KBM-7 (cell line): Measurements from ENCODE around the gene CTIF.
"Not testable (repeated sequence)": the region's sequence is repeated elsewhere in the genome, so short reads cannot be mapped to it uniquely, and the experiment has no call there.

Experiments
- DNase-seq: peaks from one replicate; pipeline ENCODE4 v3.0.0-alpha.2; 2015
- in situ Hi-C: fragments of 300-500 bp; cut with MboI; formaldehyde crosslinking; loops from 2 replicates; pipeline ENCODE4 v1.14.3; 2020; ENCODE audit warnings: low sequenced_read_pairs, low pct_unique_long_range_greater_than_20kb, mixed read lengths

CTIF gene

DNA sequence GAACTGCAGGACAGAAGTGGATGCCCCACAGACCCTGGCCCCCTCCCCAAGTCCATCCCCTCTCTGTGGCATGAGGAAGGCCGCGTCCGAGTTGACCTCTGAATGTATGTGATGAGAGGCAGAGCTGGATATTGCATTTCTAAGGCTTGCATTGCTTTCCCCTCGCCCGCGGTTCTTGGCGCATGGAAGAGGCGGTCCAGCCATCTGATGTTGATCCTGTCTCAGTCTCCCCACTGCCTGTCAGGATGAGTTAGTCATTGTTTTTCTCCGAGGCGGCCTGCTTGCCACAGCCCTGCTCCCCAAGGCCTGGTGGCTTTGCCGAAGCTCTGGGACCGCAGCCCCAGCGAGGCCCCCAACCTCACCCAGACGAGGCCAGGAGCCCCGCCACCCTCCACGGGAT, 323.3 kb downstream of the CTIF start:
- DNase-seq: no peak
- in situ Hi-C loops: no loop called here

DNA sequence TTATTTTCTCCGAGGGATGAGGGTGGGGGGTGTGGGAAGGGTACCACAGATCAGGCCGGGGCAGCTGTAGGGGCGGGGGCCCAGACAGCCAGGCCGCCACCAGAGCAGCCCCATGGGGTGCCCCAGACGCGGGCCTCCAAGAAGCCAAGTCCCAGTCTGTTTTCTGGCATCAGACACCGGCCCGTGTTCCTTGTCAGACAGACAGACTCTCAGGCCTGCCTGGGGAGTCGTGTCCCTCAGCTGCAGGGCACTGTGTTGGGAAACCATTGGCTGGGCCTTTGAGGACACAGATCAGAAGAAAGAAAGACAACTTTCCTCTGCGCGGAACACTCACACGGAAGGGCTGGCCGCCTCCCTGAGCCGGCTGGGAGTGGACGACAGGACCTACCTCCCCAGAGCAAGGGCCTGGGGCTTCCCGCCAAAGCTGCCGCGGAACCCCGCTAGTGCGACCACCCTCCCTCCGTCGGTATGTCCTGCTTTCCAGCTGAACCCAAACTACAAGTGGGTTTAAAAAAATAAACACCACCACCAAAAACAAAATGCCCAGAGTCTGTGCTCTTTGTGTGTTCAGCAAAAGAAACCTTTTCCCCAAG, 323.9 kb downstream of the CTIF start:
- in situ Hi-C loops: no loop called here
- DNase-seq: no peak

DNA sequence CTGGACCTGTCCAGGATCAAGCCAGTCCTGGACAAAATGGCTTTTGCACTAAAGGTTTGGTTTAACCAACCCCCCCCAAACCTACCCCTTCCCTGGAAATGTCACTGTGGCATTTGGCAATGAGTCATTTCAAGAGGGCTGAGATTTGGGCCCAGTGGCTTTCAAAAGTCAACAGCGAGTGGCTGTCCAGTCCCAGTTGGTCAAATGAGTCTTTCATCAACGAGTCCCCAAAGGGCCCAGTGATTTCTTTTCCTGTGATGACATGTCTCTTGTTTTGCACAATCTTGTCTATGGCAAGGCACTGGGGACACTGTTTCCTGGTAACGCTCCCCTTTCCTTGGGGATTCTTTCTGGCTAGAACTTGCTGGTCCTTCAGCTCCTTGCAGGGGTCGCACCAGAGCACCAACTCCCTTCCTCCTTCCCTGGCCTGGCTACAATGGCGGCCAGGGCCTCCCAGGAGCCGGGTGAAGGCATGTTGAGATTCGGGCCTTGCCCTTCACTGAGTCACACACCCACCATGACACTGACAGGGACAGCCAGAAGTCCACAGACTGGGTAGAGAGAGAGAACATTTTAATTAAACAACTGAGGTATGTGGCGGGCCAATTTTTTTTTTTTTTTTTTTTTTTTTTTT, 324.7 kb downstream of the CTIF start:
- no peak for DNase-seq
- in situ Hi-C loops: no loop called here

DNA sequence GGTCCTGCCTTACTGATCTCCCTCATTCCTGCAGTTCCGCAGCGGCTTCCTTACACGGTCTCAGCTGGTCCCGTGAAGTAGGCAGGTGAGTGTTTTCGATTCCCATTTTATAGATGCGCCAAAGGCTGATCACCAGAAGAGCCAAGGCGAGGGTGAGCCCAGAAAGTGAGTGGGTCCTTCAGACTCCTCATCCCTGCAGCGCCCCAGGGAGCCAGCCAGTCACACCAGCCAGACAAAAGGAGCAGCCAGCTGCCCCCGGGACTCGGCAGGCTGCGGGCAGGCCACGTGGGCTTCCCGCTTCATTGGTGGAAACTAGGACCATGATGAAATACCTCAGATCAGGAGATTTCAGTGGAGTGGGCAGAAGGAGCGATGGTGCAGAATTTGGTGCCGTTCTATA, 326.0 kb downstream of the CTIF start:
- in situ Hi-C loops: no loop called here
- no peak for DNase-seq

DNA sequence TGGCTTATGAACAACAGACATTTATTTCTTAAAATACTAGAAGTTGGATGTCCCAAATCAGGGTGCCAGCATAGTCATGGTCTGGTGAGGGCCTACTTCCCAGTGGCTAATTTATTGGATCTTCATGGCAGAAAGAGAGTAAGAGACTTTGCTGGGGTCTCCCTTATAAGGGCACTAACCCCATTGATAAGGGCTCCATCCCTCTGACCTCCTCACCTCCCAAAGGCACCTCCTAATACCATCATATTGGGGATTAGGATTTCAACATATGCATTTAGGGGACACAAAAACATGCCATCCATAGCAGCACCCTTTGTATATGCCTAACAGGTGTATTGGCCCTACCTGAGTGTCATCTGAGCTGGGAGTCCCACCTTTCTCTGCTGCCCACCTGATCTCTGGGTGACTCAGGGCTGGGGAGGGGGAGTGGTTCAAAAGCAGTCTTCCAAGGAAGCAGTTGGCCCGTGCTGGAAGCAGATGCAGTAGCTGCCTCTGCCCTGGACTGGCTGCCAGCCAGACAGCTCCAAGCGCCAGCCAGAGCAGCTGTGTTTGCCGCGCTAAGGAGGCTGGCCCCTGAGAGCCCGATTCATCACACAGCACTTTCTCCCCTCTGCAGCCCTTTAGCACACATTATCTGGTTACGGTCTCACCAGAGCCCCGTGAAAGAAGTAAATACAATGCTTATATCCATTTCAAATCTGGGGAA, 327.4 kb downstream of the CTIF start:
- in situ Hi-C loops: no loop called here
- DNase-seq: no peak

DNA sequence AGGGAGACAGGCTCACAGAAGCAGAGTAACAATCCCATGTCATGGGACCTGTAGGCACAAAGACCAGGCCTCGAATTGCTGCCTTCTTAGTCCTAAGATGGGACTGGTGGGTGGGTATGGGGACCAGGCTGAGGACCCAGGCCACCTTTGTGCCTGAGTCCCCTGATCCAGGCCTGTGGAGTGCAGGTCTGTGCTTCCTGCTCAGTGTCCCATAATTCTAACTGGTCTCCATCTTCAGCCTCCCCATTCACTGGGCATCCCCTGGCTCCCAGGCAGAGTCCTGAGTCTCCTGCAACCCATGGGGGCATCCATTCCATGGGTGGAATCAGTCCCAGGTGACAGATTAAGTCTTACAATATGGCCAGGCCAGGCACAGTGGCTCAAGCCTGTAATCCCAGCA, 328.0 kb downstream of the CTIF start:
- no peak for DNase-seq
- in situ Hi-C loops: no loop called here

DNA sequence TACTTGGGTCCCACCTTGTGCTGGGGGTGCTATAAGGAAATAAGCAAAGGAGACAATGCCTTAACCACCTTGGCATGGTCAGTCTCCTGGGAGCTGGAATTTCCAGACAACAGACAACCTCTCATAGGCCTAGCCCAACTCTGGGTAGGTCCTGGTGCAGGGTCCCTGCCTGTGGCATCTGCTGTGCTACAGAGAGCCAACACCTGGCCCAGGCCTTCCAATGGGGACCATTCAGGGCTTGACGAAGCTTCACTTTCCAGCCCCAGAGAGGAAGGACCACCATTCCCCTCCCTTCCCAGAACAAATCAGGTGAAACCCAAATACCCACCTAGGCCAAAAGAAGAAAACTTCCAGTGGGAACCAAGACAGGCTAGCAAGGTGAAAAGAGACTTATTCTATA, 329.1 kb downstream of the CTIF start:
- DNase-seq: no peak
- in situ Hi-C loops: no loop called here

DNA sequence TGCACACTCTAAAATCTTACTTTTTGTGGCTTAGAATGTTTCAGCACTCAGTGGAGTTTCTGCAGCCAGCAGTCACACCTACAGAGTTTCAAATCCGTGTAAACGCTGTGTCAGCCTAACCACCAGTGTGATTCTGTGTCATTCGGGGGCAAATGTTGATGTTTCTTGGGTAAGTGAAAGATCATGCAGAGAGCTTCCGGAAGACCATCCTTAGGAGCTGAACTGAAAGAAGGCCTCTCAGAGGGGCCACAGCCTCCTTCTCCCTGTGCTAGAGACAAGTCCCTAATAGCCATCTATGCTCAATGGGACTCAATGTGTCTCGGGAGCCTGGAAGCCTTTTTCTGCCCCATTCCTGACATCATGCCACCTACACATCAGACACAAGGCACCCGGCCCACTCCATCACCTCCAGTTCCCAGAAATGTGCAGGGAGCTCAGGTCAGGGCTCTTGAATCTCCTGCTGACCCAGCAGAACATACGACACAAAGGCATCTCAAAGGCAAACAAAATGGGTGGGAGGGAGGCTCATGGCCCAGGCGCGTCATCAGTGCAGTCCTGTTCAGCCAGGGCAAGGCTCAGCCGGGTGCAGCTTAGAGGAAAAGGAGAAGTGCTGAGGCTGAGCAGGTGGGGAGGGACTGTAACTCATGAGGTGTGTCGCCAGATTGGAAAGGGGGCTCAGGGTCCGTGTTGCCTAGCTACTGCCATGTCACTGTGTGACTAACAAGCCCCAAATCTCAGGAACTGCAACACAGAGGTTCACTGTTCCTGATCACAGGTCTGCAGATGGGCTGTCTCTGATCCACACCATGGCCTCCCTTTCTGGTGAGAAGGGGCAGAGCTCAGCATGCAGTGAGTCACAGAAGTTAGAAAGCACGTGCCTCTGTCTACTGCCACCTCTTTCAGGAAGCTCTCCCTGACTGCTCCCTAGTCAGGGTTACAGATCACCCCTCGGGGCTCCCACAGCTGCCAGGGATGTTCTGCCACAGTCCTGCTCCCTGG, 329.9 kb downstream of the CTIF start:
- peak; percentile 72 for DNase-seq
- in situ Hi-C loops: no loop called here

DNA sequence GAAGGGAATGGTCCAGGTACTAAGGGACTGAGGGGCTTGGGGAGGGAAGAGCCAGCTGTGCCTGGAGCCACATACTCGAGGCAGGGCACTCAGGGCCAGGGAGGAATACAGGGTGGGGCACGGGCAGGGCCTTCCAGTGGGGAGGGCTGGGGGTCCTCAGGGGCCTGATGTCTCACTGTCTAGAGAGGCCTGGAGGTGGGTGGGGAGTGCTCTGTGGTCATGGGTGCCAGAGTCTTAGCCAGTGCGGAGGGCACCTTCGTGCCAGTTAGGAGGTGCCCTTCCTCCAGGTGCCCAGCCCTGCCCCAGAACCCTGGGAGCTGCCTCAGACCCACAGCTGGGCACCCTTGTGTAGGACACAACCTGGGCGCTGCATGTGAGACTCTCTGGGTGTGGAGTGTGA, 330.8 kb downstream of the CTIF start:
- in situ Hi-C loops: no loop called here
- DNase-seq: no peak

DNA sequence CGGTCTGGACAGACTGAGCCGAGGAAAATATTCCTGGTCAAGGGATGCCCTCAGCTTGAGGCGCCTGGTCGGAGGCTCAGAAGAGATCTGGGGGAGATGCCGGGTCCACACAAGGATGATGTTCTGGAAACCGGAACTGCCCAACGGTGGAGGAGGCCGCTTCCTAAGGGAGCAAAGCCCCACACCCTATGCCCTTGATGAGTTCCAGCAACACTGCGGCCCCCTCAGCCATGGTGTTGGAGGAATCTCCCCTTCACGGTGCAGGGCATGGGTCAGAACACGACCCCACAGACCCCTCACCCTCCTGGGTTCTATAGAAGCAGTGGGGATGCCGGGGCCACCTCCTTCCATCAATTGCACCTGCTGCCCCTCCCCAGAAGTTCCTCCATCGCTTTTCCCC, 332.1 kb downstream of the CTIF start:
- DNase-seq, in situ Hi-C loops: not testable (repeated sequence)

DNA sequence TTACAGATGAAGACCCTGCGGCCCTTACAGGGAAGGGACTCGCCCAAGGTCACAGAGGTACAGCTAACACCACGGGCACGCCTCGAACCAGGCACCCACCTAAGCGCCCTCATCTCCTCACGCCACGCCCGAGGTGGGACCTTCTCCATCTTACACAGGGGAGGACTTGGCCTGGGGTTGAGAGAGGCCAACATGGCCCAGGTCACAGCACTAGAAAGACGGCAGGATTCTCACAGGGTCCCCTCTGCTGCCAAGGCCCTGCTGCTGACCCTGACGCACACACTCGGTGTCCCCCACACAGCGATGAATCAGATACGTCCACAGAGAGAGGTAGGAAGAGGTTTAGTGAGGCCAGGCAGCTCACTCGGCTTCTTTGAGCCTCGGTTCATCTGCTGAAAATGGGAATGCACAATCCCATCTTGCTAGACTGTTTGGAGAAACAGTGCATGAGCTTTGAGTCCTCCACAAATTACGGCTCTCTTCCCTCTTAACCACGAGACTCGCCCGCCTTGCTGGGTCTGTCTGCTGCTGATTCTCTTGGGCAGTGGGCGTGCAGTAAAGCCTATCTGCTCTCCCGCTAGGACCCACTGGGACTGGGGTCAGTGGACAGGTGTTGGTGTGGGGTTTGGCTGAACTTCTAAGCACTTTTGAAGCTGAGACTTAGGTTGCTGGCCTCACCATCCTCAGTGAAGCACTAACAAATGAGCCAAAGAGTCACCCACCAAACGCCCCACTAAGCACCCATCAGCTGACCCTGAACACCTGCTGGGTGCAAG, 332.7 kb downstream of the CTIF start:
- in situ Hi-C loops: no loop called here
- DNase-seq: no peak

DNA sequence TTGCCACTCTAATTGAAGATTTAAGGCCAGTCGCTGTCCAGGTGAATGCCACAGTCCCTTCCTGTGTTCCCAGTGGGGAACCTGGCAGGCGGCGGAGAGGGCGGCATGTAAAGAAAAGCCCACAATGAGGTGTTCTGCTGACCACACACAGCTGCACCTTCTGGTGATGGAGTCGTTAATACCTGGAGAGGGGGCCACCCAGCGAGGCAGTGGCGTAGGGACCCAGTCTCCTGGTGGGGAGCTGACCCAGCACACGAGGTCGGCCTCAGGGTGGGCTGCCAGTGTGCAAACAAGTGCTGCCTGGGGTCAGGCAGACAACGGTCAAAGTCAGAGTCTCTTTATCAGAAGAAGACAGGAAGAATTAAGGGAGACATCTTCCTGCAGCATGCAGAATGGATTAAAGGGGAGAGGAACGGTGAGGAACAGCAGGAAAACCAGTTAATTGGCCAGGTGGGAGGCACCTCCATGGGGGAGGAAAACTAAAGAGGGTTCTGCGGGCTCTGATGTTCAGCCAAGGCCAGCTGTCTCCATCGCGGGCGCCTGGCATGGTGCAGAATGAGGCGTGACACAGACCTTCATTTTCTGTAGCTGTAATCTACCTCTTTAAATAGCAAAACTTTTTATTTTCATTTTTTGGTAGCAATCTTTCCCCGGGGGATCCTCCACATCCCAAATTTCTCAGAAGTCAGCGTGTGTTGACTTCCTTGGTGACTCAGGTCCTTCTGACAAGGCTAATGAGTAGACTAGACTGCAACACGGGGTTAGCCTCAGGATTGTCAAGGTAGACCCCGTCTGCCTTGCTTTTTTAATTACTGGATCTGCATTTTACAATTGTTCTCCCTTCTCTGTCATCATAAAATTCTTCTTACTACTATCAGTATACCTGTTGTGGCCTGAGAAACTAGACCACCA, 333.7 kb downstream of the CTIF start:
- in situ Hi-C loops: no loop called here
- no peak for DNase-seq

DNA sequence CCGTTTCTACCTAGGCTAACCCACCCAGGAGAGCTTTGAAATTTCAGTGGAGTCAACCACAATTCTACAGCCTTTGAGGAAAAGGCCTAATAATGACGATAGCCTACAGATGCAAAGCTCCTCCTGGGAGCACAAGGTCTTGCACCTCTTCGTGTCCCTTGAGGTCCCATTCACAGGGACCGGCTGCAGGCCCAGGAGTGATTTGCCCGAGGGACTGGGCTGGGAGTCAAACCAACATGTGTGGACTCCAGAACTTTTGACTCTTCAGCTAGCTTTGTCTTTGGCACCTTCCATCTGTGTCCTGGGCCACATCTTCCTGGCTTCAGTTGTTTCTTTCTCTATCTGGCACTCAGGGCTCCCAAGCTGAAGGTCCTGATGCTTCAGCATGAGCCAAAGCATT, 335.4 kb downstream of the CTIF start:
- DNase-seq: no peak
- in situ Hi-C loops: no loop called here

DNA sequence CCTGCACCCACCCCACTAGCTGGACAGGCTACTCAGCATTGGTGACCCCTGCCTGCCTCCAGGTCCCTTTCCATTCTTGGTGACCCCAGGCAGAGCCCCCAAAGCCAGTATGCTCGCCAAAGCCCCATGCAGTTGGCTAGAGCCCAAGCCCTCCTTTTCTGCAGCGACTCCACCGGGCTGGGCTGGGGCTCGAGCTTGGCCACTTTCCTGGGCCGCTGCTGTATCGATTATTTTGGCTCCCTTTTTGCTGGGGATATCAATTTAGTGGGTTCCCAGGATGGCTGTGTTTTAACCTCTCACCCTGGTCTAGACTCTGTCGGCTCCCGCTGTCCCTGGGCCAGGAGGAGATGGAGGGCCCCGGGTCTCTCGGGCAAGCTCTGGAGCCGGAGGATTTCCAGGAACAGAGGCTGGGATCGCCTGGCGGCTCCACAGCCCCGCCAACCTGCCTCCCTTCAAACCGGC, 335.9 kb downstream of the CTIF start:
- no peak for DNase-seq
- in situ Hi-C loops: no loop called here

DNA sequence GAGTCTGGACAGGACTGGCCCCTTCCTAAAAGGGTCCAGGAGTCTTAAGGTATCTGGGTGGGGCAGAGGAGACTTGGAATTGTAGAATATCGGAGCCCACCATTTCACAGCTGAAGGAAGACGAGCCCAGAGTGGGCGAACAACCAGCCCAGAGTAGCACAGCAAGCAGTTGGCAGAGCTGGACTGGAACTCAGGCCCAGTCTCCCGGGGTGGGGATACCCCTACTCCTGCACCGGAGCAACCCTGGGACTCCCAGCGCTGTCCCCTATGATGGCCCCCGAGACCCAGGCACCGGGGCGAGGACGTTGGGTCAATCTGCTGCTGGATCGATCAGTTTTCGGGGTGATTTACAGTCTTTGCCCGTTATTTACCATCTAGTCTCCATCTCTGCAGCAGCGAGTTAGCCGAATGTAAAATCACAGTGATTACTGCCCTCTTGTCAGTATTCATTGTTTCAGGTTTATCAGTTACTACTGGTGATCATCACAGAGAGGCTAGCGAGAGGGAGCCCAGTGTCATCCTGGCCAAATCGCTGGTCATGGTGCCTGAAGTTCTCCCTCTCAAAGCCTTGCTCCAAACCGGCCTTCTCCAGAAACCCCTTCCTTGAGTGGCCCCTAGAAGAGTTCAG, 336.6 kb downstream of the CTIF start:
- in situ Hi-C loops: no loop called here
- DNase-seq: no peak

DNA sequence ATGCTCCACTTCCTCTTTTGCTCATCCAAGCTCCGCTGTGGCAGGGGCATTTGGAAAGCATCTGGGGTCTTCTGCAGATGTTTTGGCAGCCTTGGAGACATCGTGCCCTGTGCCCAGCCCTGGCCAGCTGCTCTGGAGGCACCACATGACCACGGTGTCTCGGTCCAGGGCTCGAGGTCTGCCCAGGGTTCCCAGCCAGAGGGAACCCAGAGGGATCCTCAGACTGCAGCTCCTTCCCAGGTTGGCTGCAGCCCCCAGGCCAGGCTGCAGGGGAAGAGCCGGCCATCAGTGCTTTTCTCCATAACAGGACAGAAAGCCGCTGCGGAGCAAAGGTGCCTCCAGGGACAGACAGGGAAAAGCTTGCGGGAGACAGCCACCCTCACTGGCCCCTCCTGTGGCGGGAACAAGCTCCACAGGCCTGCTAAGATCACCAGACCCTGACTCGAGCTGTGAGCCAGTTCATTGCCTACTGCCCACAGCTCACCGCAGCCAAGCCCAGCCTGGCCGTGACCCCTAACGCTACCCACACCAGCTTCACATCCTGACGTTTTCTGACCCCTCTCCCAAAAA, 337.2 kb downstream of the CTIF start:
- in situ Hi-C loops: no loop called here

DNA sequence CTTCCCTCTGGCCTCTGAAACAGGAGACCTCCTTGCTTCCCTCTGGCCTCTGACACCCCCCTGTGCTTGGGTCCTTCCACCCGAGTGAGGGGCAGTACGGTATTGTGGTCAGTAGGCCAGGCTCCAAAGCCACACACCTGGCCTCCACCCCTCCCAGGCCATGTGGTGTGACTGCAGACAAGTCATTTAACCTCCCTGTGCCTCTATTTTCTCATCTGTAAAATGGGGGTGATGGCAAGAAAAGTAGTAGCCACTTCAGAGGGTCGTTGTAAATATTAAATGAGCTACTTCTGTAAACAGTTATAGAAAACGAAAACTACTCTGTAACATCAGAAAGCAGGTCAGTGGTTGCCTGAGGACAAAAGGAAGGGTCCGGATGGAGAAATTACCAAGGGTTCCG, 337.8 kb downstream of the CTIF start:
- in situ Hi-C loops: no loop called here
- DNase-seq: no peak

More for the DNA sequence above, 337.2 kb downstream of the CTIF start:
- DNase-seq: peak; percentile 32
